Vagina (tissue), 2 donors: Measurements from ENCODE around the gene STK10. TPM values are rescaled to one million over a fixed set of nuclear protein-coding genes. Genes with fewer than 3 reads are reported as not detected.
A peak's percentile ranks its signal among the peaks of the same experiment; 100 is the strongest.

Source experiments
- DNase-seq, 2 donors: peaks; one replicate each; pipeline ENCODE4 v3.0.0-alpha.2; 2017; ENCODE audit errors: extremely low spot score in 2 of 2
- H3K27ac ChIP-seq: fragments of 200-600 bp; sonication (generic); one replicate; pipeline ENCODE4 v1.5.1; 2019
- H3K27me3 ChIP-seq: fragments of 200-600 bp; sonication (generic); one replicate; pipeline ENCODE4 v1.5.1; 2019
- H3K36me3 ChIP-seq, 2 donors: fragments of 200-600 bp; sonication (generic); one replicate each; pipeline ENCODE4 v1.5.1; 2017 to 2019
- H3K4me1 ChIP-seq: fragments of 200-600 bp; sonication (generic); one replicate; pipeline ENCODE4 v1.5.1; 2019
- H3K4me3 ChIP-seq, 2 donors: fragments of 200-600 bp; sonication (generic); 1 replicate in 1 of 2; 2 replicates in 1 of 2; pipeline ENCODE4 v1.5.1; 2016 to 2019
- H3K9me3 ChIP-seq: fragments of 200-600 bp; sonication (generic); one replicate; pipeline ENCODE4 v1.5.1; 2019
- POLR2A ChIP-seq, 2 donors: fragments of 450-650 bp; IDR thresholded peaks; one replicate each; pipeline ENCODE4 v1.6.1; 2017; ENCODE audit warnings: antibody characterized with exemption in 2 of 2, mild to moderate bottlenecking in 2 of 2, moderate library complexity in 2 of 2
- POLR2AphosphoS5 ChIP-seq, 2 donors: sonication (generic); formaldehyde crosslinking; IDR thresholded peaks; one replicate each; pipeline ENCODE4 v1.9.0; 2017; ENCODE audit warnings: antibody characterized with exemption in 2 of 2, mild to moderate bottlenecking in 2 of 2, low read depth in 1 of 2; ENCODE audit not compliant: insufficient read depth in 1 of 2
- intact Hi-C: fragments of 100-400 bp; cut with DNase I; formaldehyde crosslinking; loops from one replicate; pipeline ENCODE4 v1.15.1; 2023
- total RNA-seq: library from RNA; depleted of rRNA; stranded (reverse); fragments of >200 nt; gene quantifications from one replicate; pipeline ENCODE4 v1.2.3, GENCODE V29; 2016
- TF ChIP-seq, protein P1 (sequence below), 3 experiments: fragments of 450-650 bp in 2 of 3; fragments of 200-600 bp in 1 of 3; sonication (generic) in 1 of 3; IDR thresholded peaks; one replicate each; pipeline ENCODE4 v1.5.1; 2017 to 2019; ENCODE audit warnings: antibody characterized with exemption in 3 of 3, mild to moderate bottlenecking in 2 of 3, moderate library complexity in 2 of 3

The STK10 gene
- total RNA-seq = 33.9 TPM

DNA sequence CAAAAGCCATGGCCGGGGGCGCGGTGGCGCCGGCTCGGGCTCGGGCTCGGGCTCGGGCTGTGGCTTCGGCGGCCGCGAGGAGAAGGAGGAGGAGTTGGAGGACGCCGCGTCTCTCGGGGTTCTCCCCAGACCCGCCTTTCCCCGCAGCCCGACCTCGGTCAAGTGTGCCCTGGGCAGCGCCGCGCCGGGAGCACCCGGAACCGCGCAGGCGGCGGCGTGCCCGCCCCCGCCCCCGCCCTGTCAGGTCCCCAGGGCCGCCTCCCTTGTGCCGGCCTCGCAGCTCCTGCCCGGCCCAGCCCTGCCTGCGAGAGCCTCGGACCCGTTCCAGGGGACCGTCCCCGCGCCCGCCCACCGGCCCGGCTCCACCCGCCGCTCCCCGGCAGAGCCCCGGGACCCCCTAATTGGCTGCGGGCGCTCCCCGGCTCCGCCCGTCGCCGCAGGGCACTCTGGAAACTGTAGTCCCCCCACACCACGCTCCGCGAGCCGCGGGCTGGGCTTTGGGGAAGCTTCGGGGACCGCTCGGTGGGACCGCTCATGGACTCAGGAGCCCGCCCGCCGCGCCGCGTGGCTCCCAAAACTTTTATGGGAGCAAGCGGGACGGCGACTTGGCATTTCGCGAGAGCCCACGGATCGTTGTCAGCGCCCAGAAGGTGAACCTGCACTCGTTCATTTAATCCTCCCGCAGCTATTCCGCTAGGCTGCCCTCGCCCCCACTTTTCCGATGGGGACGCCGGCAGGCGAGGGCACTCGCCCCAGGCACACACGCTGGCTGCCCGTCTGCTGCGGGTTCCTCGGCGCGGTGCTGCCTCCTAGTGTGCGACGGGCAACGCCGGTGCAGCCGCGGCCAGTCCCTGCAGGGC, at the start of gene STK10:
Gene STK10, minus strand, starts transcription at position 192 of the 860 bp plus-strand sequence. Its CDS starts 182 bp downstream, at position 10.
- no peaks in the 10 kb centered on the region for H3K9me3 ChIP-seq
- H3K4me3 ChIP-seq = peak within 1 kb of the TSS; percentile 75 to 96
- TF ChIP-seq POLR2AphosphoS5 (IDR thresholded peaks at IDR 0.05; ENCODE audit: insufficient read depth in 1 of 2, low read depth in 1 of 2) = peak; percentile 50 to 74
- TF ChIP-seq POLR2A (IDR thresholded peaks at IDR 0.05) = peak in 1 of 2 donors; percentile 25
- TF ChIP-seq, protein P1, sequence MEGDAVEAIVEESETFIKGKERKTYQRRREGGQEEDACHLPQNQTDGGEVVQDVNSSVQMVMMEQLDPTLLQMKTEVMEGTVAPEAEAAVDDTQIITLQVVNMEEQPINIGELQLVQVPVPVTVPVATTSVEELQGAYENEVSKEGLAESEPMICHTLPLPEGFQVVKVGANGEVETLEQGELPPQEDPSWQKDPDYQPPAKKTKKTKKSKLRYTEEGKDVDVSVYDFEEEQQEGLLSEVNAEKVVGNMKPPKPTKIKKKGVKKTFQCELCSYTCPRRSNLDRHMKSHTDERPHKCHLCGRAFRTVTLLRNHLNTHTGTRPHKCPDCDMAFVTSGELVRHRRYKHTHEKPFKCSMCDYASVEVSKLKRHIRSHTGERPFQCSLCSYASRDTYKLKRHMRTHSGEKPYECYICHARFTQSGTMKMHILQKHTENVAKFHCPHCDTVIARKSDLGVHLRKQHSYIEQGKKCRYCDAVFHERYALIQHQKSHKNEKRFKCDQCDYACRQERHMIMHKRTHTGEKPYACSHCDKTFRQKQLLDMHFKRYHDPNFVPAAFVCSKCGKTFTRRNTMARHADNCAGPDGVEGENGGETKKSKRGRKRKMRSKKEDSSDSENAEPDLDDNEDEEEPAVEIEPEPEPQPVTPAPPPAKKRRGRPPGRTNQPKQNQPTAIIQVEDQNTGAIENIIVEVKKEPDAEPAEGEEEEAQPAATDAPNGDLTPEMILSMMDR (IDR thresholded peaks at IDR 0.05) = peak; percentile 62 to 93 (median 87)
- intact Hi-C loops = loop anchor here (2.0 to 10.0 kb wide), 4 partner anchors 79 to 781 kb away; partner anchors contain the start of gene UBTD2
- H3K36me3 ChIP-seq = no peaks in the 10 kb centered on the region
- H3K27ac ChIP-seq = peak within 1 kb of the TSS; percentile 89
- peaks cover 24% of the 10 kb centered on the region for H3K4me1 ChIP-seq
- no peaks in the 10 kb centered on the region for H3K27me3 ChIP-seq
- DNase-seq = no peak

DNA sequence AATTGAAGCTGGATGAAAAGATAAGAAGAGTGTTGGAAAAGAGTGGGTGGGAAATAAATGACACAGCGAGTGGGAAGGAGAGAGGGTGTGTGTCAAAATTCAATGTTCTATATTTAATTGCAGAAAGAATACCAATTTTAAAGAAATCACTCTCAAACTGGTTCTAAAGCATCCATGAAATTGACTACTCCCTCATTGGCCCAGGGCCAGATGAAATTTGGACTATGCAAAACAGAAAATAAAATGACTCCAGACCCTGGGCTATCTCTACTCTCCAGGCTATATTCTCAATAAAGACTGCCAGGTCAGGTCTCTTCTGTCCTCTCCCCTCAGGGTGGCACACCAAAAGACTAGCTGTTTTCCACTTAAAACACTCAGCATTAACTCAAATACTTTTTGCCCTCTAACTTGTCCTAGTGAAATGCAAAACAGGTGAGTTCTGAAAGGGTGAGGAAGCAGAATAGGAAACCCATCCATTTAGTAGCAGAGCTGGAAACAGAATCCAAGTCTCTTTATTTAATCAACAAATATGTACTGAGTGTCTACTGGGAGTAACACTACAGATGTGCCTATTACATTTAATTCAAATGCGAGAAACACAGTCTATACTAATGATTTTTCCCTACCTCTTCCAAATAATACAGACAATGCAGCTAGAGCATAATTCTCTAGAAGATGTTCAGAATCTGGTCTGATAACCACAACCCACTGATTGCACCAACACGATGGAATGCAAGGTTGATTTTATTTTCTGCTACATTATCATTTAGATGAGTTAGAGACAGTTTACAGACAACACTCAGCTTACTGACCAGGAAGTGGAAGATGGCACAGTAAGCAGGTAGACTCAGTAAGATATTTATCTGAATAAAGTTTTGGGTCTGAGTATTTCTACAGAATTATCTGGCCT, 48.1 kb upstream of the STK10 start:
- Histone ChIP-seq H3K4me1 (no peaks in the 10 kb centered on the region), H3K27ac (no peak overlapping the region), H3K4me3 (no peak overlapping the region), H3K9me3 (no peaks in the 10 kb centered on the region), H3K36me3 (no peaks in the 10 kb centered on the region), H3K27me3 (no peaks in the 10 kb centered on the region)
- no peak for TF ChIP-seq POLR2AphosphoS5 (IDR thresholded peaks at IDR 0.05; ENCODE audit: insufficient read depth in 1 of 2, low read depth in 1 of 2)
- TF ChIP-seq, protein P1 (IDR thresholded peaks at IDR 0.05) = no peak
- TF ChIP-seq POLR2A (IDR thresholded peaks at IDR 0.05) = no peak
- no peak for DNase-seq
- intact Hi-C loops = no loop called here

DNA sequence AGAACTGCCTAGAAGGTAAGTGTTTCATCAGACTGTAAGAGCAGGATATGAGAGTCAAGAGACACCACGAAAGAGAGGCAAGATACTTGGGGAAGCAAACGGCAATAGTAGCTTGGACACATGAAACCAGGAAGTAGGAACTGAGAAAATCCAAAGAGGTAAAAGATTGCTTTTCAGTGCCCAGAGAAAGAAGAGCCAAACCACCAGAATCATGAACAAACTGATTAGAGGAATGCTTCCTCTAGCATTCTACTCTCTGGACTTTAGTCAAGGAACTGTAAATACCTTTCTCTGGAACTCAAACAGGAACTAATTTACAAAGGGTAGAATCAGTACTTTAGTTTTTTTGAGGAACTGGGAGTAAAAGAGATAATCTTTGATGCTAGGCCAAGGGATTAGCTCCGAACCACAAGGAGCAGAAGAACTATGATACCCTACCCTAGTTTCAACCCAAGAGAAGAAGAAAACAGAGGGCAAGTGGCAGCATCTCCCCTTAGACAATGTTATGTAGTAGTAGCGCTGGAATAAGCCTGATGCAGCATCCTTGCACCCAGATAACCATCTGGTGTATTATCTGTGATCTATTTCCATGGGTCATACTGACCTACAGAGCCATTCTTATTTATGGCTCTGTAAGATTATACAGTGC, 47.2 kb upstream of the STK10 start:
- Histone ChIP-seq H3K9me3 (no peaks in the 10 kb centered on the region), H3K36me3 (no peaks in the 10 kb centered on the region), H3K4me1 (no peaks in the 10 kb centered on the region), H3K27ac (no peak overlapping the region), H3K27me3 (no peaks in the 10 kb centered on the region), H3K4me3 (no peak overlapping the region)
- TF ChIP-seq POLR2A (IDR thresholded peaks at IDR 0.05) (no peak), POLR2AphosphoS5 (IDR thresholded peaks at IDR 0.05; ENCODE audit: insufficient read depth in 1 of 2, low read depth in 1 of 2) (no peak)
- TF ChIP-seq, protein P1 (IDR thresholded peaks at IDR 0.05) = no peak
- intact Hi-C loops = no loop called here
- DNase-seq = no peak

DNA sequence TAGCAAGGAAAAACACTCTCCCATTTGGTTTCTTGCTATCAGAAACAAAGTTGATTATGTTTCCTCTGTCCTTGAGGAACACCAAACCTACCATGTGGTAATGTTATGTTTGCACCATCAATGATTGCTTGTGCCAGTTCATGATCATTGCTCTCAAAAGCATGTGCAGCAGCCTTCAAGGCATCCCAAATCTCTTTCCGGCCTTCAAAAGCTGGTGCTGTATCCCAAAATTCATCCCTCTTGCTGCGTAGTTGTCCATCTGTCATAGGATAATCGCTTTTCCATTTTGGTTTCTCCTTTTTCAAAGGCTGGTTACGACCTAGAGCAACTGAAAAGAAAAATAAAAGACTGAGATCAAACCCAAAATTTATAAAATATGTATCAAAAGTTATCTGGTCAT, 46.0 kb upstream of the STK10 start:
- intact Hi-C loops = no loop called here

More for the DNA sequence above, 46.0 kb upstream of the STK10 start:
- DNase-seq = no peak
- Histone ChIP-seq H3K36me3 (no peaks in the 10 kb centered on the region), H3K27ac (no peak overlapping the region), H3K4me1 (no peaks in the 10 kb centered on the region), H3K4me3 (no peak overlapping the region), H3K9me3 (no peaks in the 10 kb centered on the region), H3K27me3 (no peaks in the 10 kb centered on the region)
- TF ChIP-seq POLR2AphosphoS5 (IDR thresholded peaks at IDR 0.05; ENCODE audit: insufficient read depth in 1 of 2, low read depth in 1 of 2) (no peak), POLR2A (IDR thresholded peaks at IDR 0.05) (no peak)
- TF ChIP-seq, protein P1 (IDR thresholded peaks at IDR 0.05) = no peak
